CD4-positive, alpha-beta T cell (primary cell): ENCODE results near the gene FAM184A. TPM values are rescaled to one million over a fixed set of nuclear protein-coding genes. Genes with fewer than 3 reads are reported as not detected.

Experiments used
- ATAC-seq: fragments of 200-7000 bp; cut with Tn5 transposase; one replicate; pipeline ENCODE4 v1.10.0; 2022; ENCODE audit warnings: mild to moderate bottlenecking; ENCODE audit not compliant: poor library complexity
- CTCF ChIA-PET: fragments of 350-600 bp; sonication (Branson Sonifier 250); formaldehyde crosslinking; loops from one replicate; lab custom pipeline; 2021; ENCODE audit warnings: antibody characterized with exemption, inconsistent platforms; lab: Charles Lee
- POLR2A ChIA-PET: fragments of 350-600 bp; sonication (Branson Sonifier 250); formaldehyde crosslinking; loops from one replicate; lab custom pipeline; 2021; ENCODE audit warnings: antibody characterized with exemption, inconsistent platforms; lab: Charles Lee
- DNase-seq, 14 experiments: peaks; one replicate each; pipeline ENCODE4 v3.0.0-alpha.2; 2013 to 2020; ENCODE audit warnings: mixed read lengths in 2 of 14
- H3K27ac ChIP-seq, 2 donors: one replicate each; pipeline versions ENCODE4 v1.5.1 to v1.7.0; 2013; ENCODE audit warnings: low read length in 2 of 2, low read depth in 1 of 2, mild to moderate bottlenecking in 1 of 2
- H3K27me3 ChIP-seq, 2 experiments: 1 replicate in 1 of 2; 2 replicates in 1 of 2; pipeline versions ENCODE4 v1.6.1 to v1.7.0; 2013; ENCODE audit warnings: low read length in 2 of 2, control low read depth in 1 of 2, mild to moderate bottlenecking in 1 of 2, moderate library complexity in 1 of 2; ENCODE audit not compliant: insufficient read depth in 2 of 2, control insufficient read depth in 1 of 2
- H3K36me3 ChIP-seq: one replicate; pipeline ENCODE4 v1.6.1; 2013; ENCODE audit warnings: low read length, control low read depth; ENCODE audit not compliant: insufficient read depth
- H3K4me1 ChIP-seq: one replicate; pipeline ENCODE4 v1.6.1; 2013; ENCODE audit warnings: low read length, control low read depth; ENCODE audit not compliant: insufficient read depth
- H3K4me3 ChIP-seq: one replicate; pipeline ENCODE4 v1.5.1; 2013; ENCODE audit warnings: mild to moderate bottlenecking, low read length, moderate library complexity
- H3K9me3 ChIP-seq, 2 experiments: 1 replicate in 1 of 2; 2 replicates in 1 of 2; pipeline versions ENCODE4 v1.6.1 to v1.7.0; 2013; ENCODE audit warnings: low read length in 2 of 2, mild to moderate bottlenecking in 2 of 2, control low read depth in 1 of 2, moderate library complexity in 1 of 2; ENCODE audit not compliant: control insufficient read depth in 1 of 2, insufficient read depth in 1 of 2
- H3K27ac Mint-ChIP-seq: one replicate; pipeline ENCODE4 v1.8.0; 2020; ENCODE audit warnings: mixed read lengths
- H3K27me3 Mint-ChIP-seq: one replicate; pipeline ENCODE4 v1.8.0; 2021; ENCODE audit warnings: mixed read lengths
- H3K36me3 Mint-ChIP-seq: one replicate; pipeline ENCODE4 v1.8.0; 2021; ENCODE audit warnings: low read depth, mixed read lengths
- H3K4me1 Mint-ChIP-seq: one replicate; pipeline ENCODE4 v1.8.0; 2021; ENCODE audit warnings: low read depth, mixed read lengths
- H3K4me3 Mint-ChIP-seq: one replicate; pipeline ENCODE4 v1.8.0; 2020; ENCODE audit warnings: mild to moderate bottlenecking, mixed read lengths
- H3K9me3 Mint-ChIP-seq: one replicate; pipeline ENCODE4 v1.8.0; 2020; ENCODE audit warnings: mixed read lengths
- intact Hi-C, 2 experiments: fragments of 100-400 bp; cut with DNase I in 1 of 2; cut with micrococcal nuclease in 1 of 2; formaldehyde crosslinking; loops; one replicate each; pipeline versions ENCODE4 v1.15.1 to v1.9.0; 2023 to 2025; cut with DNase I, micrococcal nuclease
- microRNA-seq: library from miRNA; unstranded; fragments of <30 nt; microRNA quantifications from one replicate; pipeline ENCODE4 v1.2.0, GENCODE V29; 2021; ENCODE audit warnings: borderline microRNAs expressed, borderline replicate concordance
- total RNA-seq, 174 experiments: library from RNA in 2 of 174; stranded (reverse) in 2 of 174; gene quantifications; one replicate each; pipeline ENCODE4 v1.2.3 and lab custom pipeline; 2021 to 2026
- TF ChIP-seq, protein P1 (sequence below): fragments of 200-600 bp; IDR thresholded peaks from one replicate; pipeline ENCODE4 v1.8.0; 2022; ENCODE audit warnings: antibody characterized with exemption, mild to moderate bottlenecking

FAM184A gene
- total RNA-seq, 2 experiments from 2014 or later, result 2.9 to 3.3 TPM

DNA sequence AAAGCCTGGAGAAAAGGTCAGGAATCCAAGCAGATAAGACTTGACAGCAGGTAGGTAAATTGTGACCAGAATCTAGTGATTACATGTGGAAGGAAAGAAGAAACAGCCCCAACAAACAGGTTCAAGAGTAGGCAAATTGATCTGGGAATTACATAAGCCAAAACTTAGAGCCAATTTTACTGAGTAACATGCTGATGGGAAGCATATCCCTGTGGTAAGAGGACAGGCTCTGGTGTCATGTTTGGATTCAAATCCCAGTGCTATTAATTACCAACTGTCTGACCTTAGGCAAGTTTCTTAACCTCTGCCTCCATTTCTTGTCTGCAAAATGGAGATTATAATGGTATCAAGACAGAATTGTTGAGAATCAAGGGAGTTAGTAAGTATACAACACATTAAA lies 163.9 kb downstream of the FAM184A start:
- Mint-ChIP-seq H3K4me1 (peaks cover 9% of the 10 kb centered on the region), H3K4me3 (no peak overlapping the region), H3K9me3 (no peaks in the 10 kb centered on the region), H3K36me3 (peaks cover 85% of the 10 kb centered on the region), H3K27me3 (no peaks in the 10 kb centered on the region), H3K27ac (peak overlapping the region; percentile 65)
- intact Hi-C loops, result no loop called here
- Histone ChIP-seq H3K9me3 (no peaks in the 10 kb centered on the region), H3K36me3 (peaks cover 76% of the 10 kb centered on the region), H3K27ac (no peak overlapping the region), H3K27me3 (no peaks in the 10 kb centered on the region), H3K4me3 (no peak overlapping the region), H3K4me1 (no peaks in the 10 kb centered on the region)
- POLR2A ChIA-PET, result no interaction called here
- no peak for DNase-seq
- ATAC-seq, result no peak
- TF ChIP-seq, protein P1, sequence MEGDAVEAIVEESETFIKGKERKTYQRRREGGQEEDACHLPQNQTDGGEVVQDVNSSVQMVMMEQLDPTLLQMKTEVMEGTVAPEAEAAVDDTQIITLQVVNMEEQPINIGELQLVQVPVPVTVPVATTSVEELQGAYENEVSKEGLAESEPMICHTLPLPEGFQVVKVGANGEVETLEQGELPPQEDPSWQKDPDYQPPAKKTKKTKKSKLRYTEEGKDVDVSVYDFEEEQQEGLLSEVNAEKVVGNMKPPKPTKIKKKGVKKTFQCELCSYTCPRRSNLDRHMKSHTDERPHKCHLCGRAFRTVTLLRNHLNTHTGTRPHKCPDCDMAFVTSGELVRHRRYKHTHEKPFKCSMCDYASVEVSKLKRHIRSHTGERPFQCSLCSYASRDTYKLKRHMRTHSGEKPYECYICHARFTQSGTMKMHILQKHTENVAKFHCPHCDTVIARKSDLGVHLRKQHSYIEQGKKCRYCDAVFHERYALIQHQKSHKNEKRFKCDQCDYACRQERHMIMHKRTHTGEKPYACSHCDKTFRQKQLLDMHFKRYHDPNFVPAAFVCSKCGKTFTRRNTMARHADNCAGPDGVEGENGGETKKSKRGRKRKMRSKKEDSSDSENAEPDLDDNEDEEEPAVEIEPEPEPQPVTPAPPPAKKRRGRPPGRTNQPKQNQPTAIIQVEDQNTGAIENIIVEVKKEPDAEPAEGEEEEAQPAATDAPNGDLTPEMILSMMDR, result no peak
- CTCF ChIA-PET, result no interaction called here

GRCh38 chr6:118913161-118913560 lies 165.3 kb downstream of the FAM184A start:
- Mint-ChIP-seq H3K9me3 (no peaks in the 10 kb centered on the region), H3K4me3 (no peak overlapping the region), H3K27ac (peak overlapping the region; percentile 1), H3K4me1 (peaks cover 9% of the 10 kb centered on the region), H3K27me3 (no peaks in the 10 kb centered on the region), H3K36me3 (peaks cover 82% of the 10 kb centered on the region)
- Histone ChIP-seq H3K9me3 (no peaks in the 10 kb centered on the region), H3K27me3 (no peaks in the 10 kb centered on the region), H3K36me3 (peaks cover 86% of the 10 kb centered on the region), H3K4me3 (no peak overlapping the region), H3K27ac (no peak overlapping the region), H3K4me1 (no peaks in the 10 kb centered on the region)
- ATAC-seq (no peak), DNase-seq (no peak)
- TF ChIP-seq, protein P1, result no peak
- intact Hi-C loops, result no loop called here
- ChIA-PET POLR2A (interaction anchor here (1.0 to 1.6 kb wide), 6 partner anchors 11 to 21 kb away, joined by 3 to 5 read pairs (median 3); partner anchors contain the start of gene ASF1A), CTCF (interaction anchor here (1.4 kb wide), 1 partner anchor 17 kb away, joined by 5 read pairs; no protein-coding TSS in a partner anchor)

DNA sequence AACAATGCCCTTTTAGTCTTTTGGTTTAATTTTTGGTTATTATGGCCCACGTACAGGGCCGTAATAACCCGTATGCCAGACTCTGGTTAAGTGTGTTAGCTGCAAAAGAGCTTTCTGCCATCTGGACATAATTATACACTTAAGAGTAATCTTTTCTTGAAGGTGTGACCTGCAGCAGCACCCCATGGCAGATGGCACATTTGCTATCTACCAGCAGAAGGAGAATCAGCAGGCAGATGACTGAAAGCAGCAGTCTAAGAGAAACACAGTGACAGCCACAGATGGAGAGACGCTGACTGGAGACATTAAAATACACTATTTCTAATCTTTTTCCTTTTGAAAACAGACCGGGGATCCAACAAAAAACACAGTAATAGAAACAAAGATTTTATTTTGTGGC lies 165.8 kb downstream of the FAM184A start:
- no peaks in the 10 kb centered on the region for H3K9me3 Mint-ChIP-seq
- no peak overlapping the region for H3K27ac ChIP-seq
- no peaks in the 10 kb centered on the region for H3K4me1 ChIP-seq
- H3K36me3 Mint-ChIP-seq, result peaks cover 82% of the 10 kb centered on the region
- ChIA-PET CTCF (interaction anchor here (1.4 kb wide), 1 partner anchor 17 kb away, joined by 5 read pairs; no protein-coding TSS in a partner anchor), POLR2A (interaction anchor here (1.0 to 1.6 kb wide), 5 partner anchors 16 to 21 kb away, joined by 3 to 5 read pairs (median 3); partner anchors contain the start of gene ASF1A)
- no peak overlapping the region for H3K4me3 ChIP-seq
- peaks cover 86% of the 10 kb centered on the region for H3K36me3 ChIP-seq
- H3K27ac Mint-ChIP-seq, result peak overlapping the region; percentile 1
- ATAC-seq (no peak), DNase-seq (no peak)
- H3K27me3 Mint-ChIP-seq, result no peaks in the 10 kb centered on the region
- no peaks in the 10 kb centered on the region for H3K9me3 ChIP-seq
- H3K4me1 Mint-ChIP-seq, result peaks cover 9% of the 10 kb centered on the region
- no peaks in the 10 kb centered on the region for H3K27me3 ChIP-seq
- TF ChIP-seq, protein P1, result no peak
- no peak overlapping the region for H3K4me3 Mint-ChIP-seq
- intact Hi-C loops, result no loop called here

Small RNA genes within 50 kb of the gene (microRNA-seq; reads per million reads assigned to microRNA genes)
- 3.3 reads per million, percentile 17 among the genes with 10 or more reads in this experiment for gene MIR548B

Other genes with a start within 250 kb of the FAM184A start
- 10 to 100 TPM; 10.7 to 11.9 TPM for gene ASF1A, start 184.5 kb downstream of the FAM184A start, total RNA-seq
- gene MCM9, start 143.5 kb downstream of the FAM184A start, total RNA-seq, result 10 to 100 TPM; 25.5 TPM